C4-2B (cell line): ENCODE measurements around the gene BET1L.

ENCODE experiments used
- H3K27ac ChIP-seq: fragments of 450-650 bp; 2 replicates; pipeline ENCODE4 v1.5.1; 2017
- CTCF ChIP-seq: fragments of 450-650 bp; conservative IDR thresholded peaks from 2 replicates; pipeline ENCODE4 v1.5.1; 2017; ENCODE audit warnings: mild to moderate bottlenecking
- ZFX ChIP-seq: fragments of 450-650 bp; IDR thresholded peaks from 2 replicates; pipeline ENCODE4 v1.6.1; 2017

BET1L gene

DNA sequence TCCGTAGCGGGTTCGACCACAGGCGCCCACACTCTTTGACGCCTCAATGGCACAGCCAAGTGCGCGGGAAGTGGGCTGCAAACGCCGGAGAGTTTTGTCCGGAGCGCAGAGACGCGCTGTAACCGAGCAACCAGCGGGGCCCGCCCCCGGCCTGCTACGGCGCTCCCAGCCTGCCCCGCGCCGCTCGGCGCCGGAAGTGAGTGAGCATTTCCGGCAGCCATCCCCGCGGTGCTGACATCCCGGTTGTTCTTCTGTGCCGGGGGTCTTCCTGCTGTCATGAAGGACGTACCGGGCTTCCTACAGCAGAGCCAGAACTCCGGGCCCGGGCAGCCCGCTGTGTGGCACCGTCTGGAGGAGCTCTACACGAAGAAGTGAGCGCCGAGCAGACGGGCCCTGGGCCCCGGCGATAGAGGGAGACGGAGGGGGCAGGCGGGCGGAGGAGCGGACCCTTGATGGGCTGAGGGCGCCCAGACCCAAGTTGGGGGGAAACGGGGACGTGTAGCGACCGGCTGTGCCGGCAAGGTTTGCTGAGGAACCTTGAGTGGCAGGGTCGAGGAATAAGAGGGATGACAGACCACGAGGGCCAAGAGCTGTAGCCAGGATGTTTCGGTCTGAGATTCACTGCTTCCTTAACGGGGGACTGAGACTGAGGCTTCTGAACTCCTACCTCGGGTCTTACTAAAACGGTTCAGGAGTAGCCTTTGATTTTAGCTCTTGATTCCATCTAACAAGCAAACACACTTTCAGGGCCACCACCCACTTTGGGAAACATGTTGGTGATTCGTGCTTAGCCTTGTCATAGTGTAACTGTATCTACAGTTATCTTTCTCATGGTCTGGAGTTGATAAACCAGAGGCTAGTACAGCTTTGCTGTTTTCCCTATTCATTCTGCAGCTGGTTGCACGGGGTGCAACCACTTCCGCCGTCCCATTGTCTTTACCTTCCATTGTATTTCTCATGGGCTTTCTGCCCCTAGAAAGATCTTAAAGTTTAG, 29.9 kb upstream of the BET1L start, which contains the start of gene PSMD13:
Gene PSMD13 (plus strand): TSS at position 203 of the 994 bp plus-strand sequence. CDS start 74 bp downstream, at position 277.
- H3K27ac ChIP-seq: peak within 1 kb of the TSS; percentile 96
- TF ChIP-seq CTCF (no peak), ZFX (peak; percentile 57)

DNA sequence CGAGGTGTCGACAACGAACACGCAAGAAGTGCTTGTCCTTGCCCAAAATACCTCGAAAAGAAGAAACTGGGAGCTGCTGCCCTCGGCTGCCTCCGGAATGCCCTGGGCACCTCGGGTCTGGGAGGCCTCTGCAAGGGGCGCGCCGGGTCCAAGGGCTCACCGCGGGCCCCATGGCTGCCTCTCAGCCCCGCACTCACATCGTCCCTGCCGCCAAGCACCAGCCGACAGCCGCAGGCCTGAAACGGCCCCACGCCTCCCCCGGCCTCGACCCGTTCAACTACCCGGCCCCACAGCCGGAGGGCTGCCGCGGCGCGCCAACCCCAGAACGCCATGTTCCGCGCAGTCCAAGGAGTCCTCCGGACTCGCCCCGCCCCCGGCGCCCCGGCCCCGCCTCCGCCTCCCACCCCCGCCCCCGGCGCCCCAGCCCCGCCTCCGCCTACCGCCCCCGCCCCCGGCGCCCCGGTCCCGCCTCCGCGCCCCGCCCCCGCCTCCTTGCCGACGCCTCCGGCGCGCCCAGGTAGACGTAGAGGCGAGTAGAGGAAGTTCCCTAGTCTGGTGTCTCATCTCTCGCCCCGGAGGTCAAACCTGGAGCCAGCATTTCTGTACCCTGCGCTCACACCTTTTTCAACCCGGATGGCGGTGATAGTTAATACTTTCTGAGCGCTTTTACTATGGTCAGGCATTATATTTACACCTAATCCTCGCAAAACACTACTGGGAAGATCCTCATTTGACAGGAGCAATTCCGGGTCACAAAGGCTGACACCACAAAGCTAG, 29.0 kb upstream of the BET1L start, which contains the start of gene SIRT3:
Gene SIRT3 (minus strand): TSS at position 346 of the 777 bp plus-strand sequence. CDS start 14 bp downstream, at position 332.
- TF ChIP-seq ZFX (peak; percentile 86), CTCF (no peak)
- peak within 1 kb of the TSS; percentile 96 for H3K27ac ChIP-seq

GRCh38 chr11:235609-235996, 28.4 kb upstream of the BET1L start:
- H3K27ac ChIP-seq: peak overlapping the region; percentile 96
- TF ChIP-seq ZFX: no peak
- no peak for TF ChIP-seq CTCF

DNA sequence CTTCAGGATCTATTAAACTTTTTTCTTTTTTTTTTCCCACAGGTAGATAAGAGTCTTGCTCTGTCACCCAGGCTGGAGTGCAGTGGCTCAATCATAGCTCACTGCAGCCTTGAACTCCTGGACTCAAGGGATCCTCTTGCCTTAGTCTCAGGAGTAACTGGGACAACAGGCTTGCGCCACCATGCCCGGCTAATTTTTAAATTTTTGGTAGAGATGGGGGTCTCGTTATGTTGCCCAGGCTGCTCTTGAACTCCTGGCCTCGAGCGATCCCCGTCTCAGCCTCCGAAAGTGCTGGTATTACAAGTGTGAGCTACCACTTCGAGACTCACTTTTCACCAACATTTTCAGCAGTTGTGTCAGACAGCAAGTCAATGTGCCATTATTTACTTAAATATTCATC, 28.0 kb upstream of the BET1L start:
- no peak overlapping the region for H3K27ac ChIP-seq
- no peak for TF ChIP-seq ZFX
- no peak for TF ChIP-seq CTCF

GRCh38 chr11:232783-233565, 25.8 kb upstream of the BET1L start:
- TF ChIP-seq ZFX: no peak
- no peak for TF ChIP-seq CTCF
- no peak overlapping the region for H3K27ac ChIP-seq

DNA sequence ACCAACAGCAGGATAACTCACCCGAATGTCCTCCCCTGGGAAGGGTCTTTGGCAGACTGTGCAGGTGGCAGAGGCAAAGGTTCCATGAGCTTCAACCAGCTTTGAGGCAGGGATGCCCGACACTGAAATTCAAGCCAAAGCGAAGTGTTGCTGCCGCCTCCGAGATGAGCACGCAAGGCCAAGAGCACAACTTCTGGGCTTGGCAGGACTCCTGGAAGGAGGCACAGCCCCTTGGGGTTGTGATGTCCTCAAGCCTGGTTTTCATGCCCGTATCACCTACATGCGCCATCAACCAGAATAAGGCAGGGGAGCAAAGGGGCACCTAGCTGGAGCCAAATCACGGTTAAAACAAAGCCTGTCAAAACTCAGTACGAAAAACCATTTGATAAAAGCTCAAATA, 23.2 kb upstream of the BET1L start:
- H3K27ac ChIP-seq: no peak overlapping the region
- TF ChIP-seq CTCF (no peak), ZFX (no peak)
